MM.1S (cell line): ENCODE data around the gene TCL1B.

Source experiments
- CTCF ChIP-seq: fragments of 300-600 bp; sonication (generic); IDR thresholded peaks from 2 replicates; pipeline ENCODE4 v1.5.1; 2016; ENCODE audit warnings: antibody characterized with exemption, low read length, mixed read lengths
- EZH2 ChIP-seq: fragments of 300-600 bp; sonication (generic); optimal IDR thresholded peaks from 2 replicates; pipeline ENCODE3; 2017; ENCODE audit warnings: low read depth, mild to moderate bottlenecking, antibody characterized with exemption, low read length, mixed read lengths

- TF ChIP-seq CTCF (no peak), EZH2 (no peak)
These were observed 8.9 kb upstream of the TCL1B start for GRCh38 chr14:95677179-95677835.
